GM12878 (cell line): ENCODE data around the gene STK16. TPM values are rescaled to one million over a fixed set of nuclear protein-coding genes. Genes with fewer than 3 reads are reported as not detected.

Experiments
- ATAC-seq: fragments of 200-7000 bp; cut with Tn5 transposase; 3 replicates; pipeline ENCODE4 v1.9.1; 2020; ENCODE audit warnings: mild to moderate bottlenecking, moderate library complexity
- BruUV-seq: library from RNA; stranded (reverse); fragments of 400-500 nt; replicated peaks from 2 replicates; lab custom pipeline; 2021; lab: Mats Ljungman, UMichigan
- CTCF ChIA-PET: fragments of 300-600 bp; sonication (Branson Sonifier 250); formaldehyde crosslinking; extraction: SDS; loops from one replicate; lab custom pipeline; 2021; ENCODE audit warnings: inconsistent platforms; lab: Yijun Ruan, JAX
- POLR2A ChIA-PET: fragments of 350-600 bp; formaldehyde crosslinking; extraction: SDS; loops from one replicate; lab custom pipeline; 2021; ENCODE audit warnings: inconsistent platforms; lab: Charles Lee
- RAD21 ChIA-PET: fragments of 300-600 bp; sonication (Branson Sonifier 250); formaldehyde crosslinking; loops from one replicate; lab custom pipeline; 2023; ENCODE audit warnings: antibody characterized with exemption; ENCODE audit not compliant: unreplicated experiment; lab: Charles Lee
- SMC1A ChIA-PET: fragments of 300-600 bp; sonication (Branson Sonifier 250); formaldehyde crosslinking; loops from one replicate; lab custom pipeline; 2023; ENCODE audit not compliant: unreplicated experiment, uncharacterized antibody; lab: Charles Lee
- DNase-seq: peaks from one replicate; pipeline ENCODE4 v3.0.0-alpha.2; 2011; ENCODE audit warnings: low read depth, low spot score
- FAIRE-seq: peaks from 3 replicates; lab custom pipeline; 2011; peaks lifted over from hg19 to GRCh38; lab: Jason Lieb, UNC
- H2AFZ ChIP-seq: 2 replicates; pipeline ENCODE4 v1.6.0; 2011; ENCODE audit warnings: low read depth, low read length, control low read depth; ENCODE audit not compliant: control insufficient read depth
- H3K27ac ChIP-seq: 2 replicates; pipeline ENCODE4 v1.5.1; 2011; ENCODE audit warnings: control low read depth; ENCODE audit not compliant: control insufficient read depth, insufficient read depth
- H3K27me3 ChIP-seq, 2 experiments: replicated peaks in 1 of 2; 2 replicates each; pipeline versions ENCODE4 v1.6.0 to v1.6.1; 2011; ENCODE audit warnings: low read length in 1 of 2; ENCODE audit not compliant: control insufficient read depth in 2 of 2, insufficient read depth in 2 of 2
- H3K36me3 ChIP-seq, 2 experiments: 2 replicates each; pipeline ENCODE4 v1.5.1; 2011; ENCODE audit warnings: low read length in 1 of 2; ENCODE audit not compliant: control insufficient read depth in 2 of 2, insufficient read depth in 2 of 2
- H3K4me1 ChIP-seq: 2 replicates; pipeline ENCODE4 v1.6.1; 2011; ENCODE audit warnings: mild to moderate bottlenecking, low read length, moderate library complexity, mixed read lengths; ENCODE audit not compliant: control insufficient read depth, insufficient read depth
- H3K4me2 ChIP-seq: 2 replicates; pipeline ENCODE4 v1.6.0; 2011; ENCODE audit warnings: control low read depth; ENCODE audit not compliant: control insufficient read depth, insufficient read depth
- H3K4me3 ChIP-seq: fragments of 200-600 bp; sonication (generic); 2 replicates; pipeline ENCODE4 v1.5.1; 2016
- H3K79me2 ChIP-seq: 2 replicates; pipeline ENCODE4 v1.6.0; 2011; ENCODE audit warnings: low read length; ENCODE audit not compliant: control insufficient read depth, insufficient read depth
- H3K9ac ChIP-seq: 2 replicates; pipeline ENCODE4 v1.8.0; 2011; ENCODE audit warnings: low read length, control low read depth, mixed read lengths; ENCODE audit not compliant: control insufficient read depth, insufficient read depth
- H3K9me3 ChIP-seq: replicated peaks from 3 replicates; pipeline ENCODE4 v1.5.1; 2011; ENCODE audit warnings: mild to moderate bottlenecking, low read length; ENCODE audit not compliant: control insufficient read depth, insufficient read depth
- H4K20me1 ChIP-seq: 2 replicates; pipeline ENCODE4 v1.6.0; 2011; ENCODE audit not compliant: control insufficient read depth, insufficient read depth
- NBN ChIP-seq: fragments of 450-650 bp; IDR thresholded peaks from 2 replicates; pipeline ENCODE4 v1.6.1; 2016
- NKRF ChIP-seq: fragments of 450-650 bp; conservative IDR thresholded peaks from 2 replicates; pipeline ENCODE4 v1.6.1; 2017; ENCODE audit warnings: mild to moderate bottlenecking, moderate library complexity
- PML ChIP-seq: IDR thresholded peaks from 2 replicates; pipeline ENCODE4 v1.6.1; 2012; ENCODE audit warnings: low read length, inconsistent platforms
- REST ChIP-seq: IDR thresholded peaks from 2 replicates; pipeline ENCODE4 v1.6.1; 2012; ENCODE audit warnings: mild to moderate bottlenecking, low read depth, low read length
- RUNX3 ChIP-seq: IDR thresholded peaks from 2 replicates; pipeline ENCODE4 v1.6.1; 2012; ENCODE audit warnings: low read length, inconsistent platforms
- ZBTB40 ChIP-seq: fragments of 450-650 bp; IDR thresholded peaks from 2 replicates; pipeline ENCODE4 v1.6.1; 2016; ENCODE audit warnings: mild to moderate bottlenecking, moderate library complexity, borderline replicate concordance
- WGBS: methylation state at CpG from one replicate; pipeline ENCODE4 v1.1.6; 2016; ENCODE audit warnings: low lambda C conversion rate; ENCODE audit not compliant: insufficient replicate concordance, insufficient coverage; ENCODE audit errors: missing lambda C conversion rate; 5-methylcytosine and 5-hydroxymethylcytosine counted together
- in situ Hi-C: fragments of 300-500 bp; cut with MboI; formaldehyde crosslinking; loops from 9 replicates; pipeline ENCODE4 v1.14.3; 2018; ENCODE audit warnings: mixed read lengths
- intact Hi-C: fragments of 100-400 bp; cut with micrococcal nuclease; formaldehyde crosslinking; loops from one replicate; pipeline ENCODE4 v1.14.2; 2022; ENCODE audit not compliant: unreplicated experiment
- polyA plus RNA-seq, 11 experiments: library from polyadenylated mRNA; depleted of rRNA in 4 of 11; unstranded in 6 of 11; stranded (reverse) in 5 of 11; fragments of >200 nt; fragmentation: Nextera tagmentation in 4 of 11; fragmentation: Illumina TruSeq in 1 of 11; extraction: Ambion mirVana in 4 of 11; extraction: Trizol in 1 of 11; gene quantifications; 1 replicate in 1 of 11; 2 replicates in 10 of 11; pipeline versions ENCODE4 v1.2.1 to v1.2.3, GENCODE V29; 2011 to 2016; ENCODE audit warnings: inconsistent platforms in 2 of 11, missing spikeins in 2 of 11, low read depth in 1 of 11
- total RNA-seq, 4 experiments: library from RNA; depleted of rRNA in 3 of 4; stranded (reverse); fragments of >200 nt in 3 of 4; fragmentation: Illumina TruSeq in 1 of 4; extraction: Trizol in 1 of 4; gene quantifications; 2 replicates each; pipeline versions ENCODE4 v1.2.1 to v1.2.3, GENCODE V29; 2013 to 2021

Gene STK16
- total and polyA plus RNA-seq, 10 of the 15 experiments (the other 5 are each of a cell fraction or from before 2014, with no cell fraction given) = 4.3 to 50.1 (median 17.9) TPM

GRCh38 chr2:219218217-219218731 lies 27.0 kb upstream of the STK16 start:
- DNase-seq (no peak), ATAC-seq (peak; percentile 65), FAIRE-seq (no peak)
- Histone ChIP-seq H3K36me3 (peaks cover 10 to 20% of the 10 kb centered on the region in 2 experiments), H3K4me3 (peak overlapping the region; percentile 92), H3K79me2 (peaks cover 14% of the 10 kb centered on the region), H2AFZ (peak overlapping the region; percentile 79), H3K9ac (peak overlapping the region; percentile 76), H3K27me3 (no peaks in the 10 kb centered on the region), H3K9me3 (no peaks in the 10 kb centered on the region), H3K27ac (peak overlapping the region; percentile 63), H4K20me1 (no peaks in the 10 kb centered on the region; the same call in 1 of the 2 replicates), H3K4me1 (peaks cover 16% of the 10 kb centered on the region), H3K4me2 (peak overlapping the region; percentile 99)
- TF ChIP-seq REST (peak; percentile 78), PML (peak; percentile 3; the same call in 1 of the 2 replicates), NKRF (peak; percentile 94), RUNX3 (0 out of 2 replicates have a peak, but pooled peaks have one; percentile 15), NBN (no peak), ZBTB40 (peak; percentile 27; the same call in 1 of the 2 replicates)
- RAD21 ChIA-PET = interaction anchor here (0.9 to 2.2 kb wide), 5 partner anchors 11 to 60 kb away, joined by 3 to 11 read pairs (median 5); partner anchors contain the start of genes ANKZF1, ATG9A, GLB1L and STK16
- intact Hi-C loops = loop anchor here (2.0 kb wide), 1 partner anchor 77 kb away; no protein-coding TSS in a partner anchor
- SMC1A ChIA-PET = interaction anchor here (0.7 to 1.8 kb wide), 6 partner anchors 11 to 60 kb away, joined by 3 to 8 read pairs (median 4); partner anchors contain the start of genes ANKZF1, ATG9A, GLB1L and STK16
- CTCF ChIA-PET = interaction anchor here (0.6 to 1.7 kb wide), 4 partner anchors 9 to 77 kb away, joined by 3 to 5 read pairs (median 3); no protein-coding TSS in a partner anchor
- in situ Hi-C loops = no loop called here
- POLR2A ChIA-PET = interaction anchor here (0.6 to 3.8 kb wide), 13 partner anchors 8 to 153 kb away, joined by 3 to 21 read pairs (median 5); partner anchors contain the start of genes ANKZF1, ATG9A, CNPPD1 and DNAJB2
- BruUV-seq = no TSS peak
- WGBS = 13% methylated on average over 37 of the region's 37 CpGs
